GM18502 (cell line): Measurements from ENCODE around the gene TAF1A.

ENCODE experiments used
- ATAC-seq: cut with Tn5 transposase; IDR thresholded peaks from one replicate; pipeline ENCODE4 v1.9.1; 2021; ENCODE audit warnings: mild to moderate bottlenecking; ENCODE audit not compliant: unreplicated experiment, poor library complexity

The TAF1A gene

DNA sequence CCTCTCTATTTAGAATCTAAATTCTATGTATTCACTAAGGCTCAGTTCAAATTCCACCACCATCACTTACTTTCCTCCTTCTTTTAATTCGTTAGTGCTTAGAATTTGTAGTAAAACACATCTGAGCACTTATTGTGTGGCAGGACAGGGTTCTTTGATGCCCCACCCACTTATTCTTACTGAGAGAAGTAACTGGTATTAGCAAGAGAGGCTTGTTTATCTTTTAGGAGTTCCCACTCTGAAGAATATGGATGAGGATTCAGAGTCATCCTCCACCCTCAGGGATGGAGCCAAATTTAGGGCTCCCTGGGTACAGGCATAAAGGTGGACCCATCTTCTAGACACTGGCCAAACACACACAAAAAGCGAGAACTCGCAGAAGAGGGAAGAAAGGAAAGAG is 11.5 kb upstream of the TAF1A start:
- ATAC-seq, result no peak

DNA sequence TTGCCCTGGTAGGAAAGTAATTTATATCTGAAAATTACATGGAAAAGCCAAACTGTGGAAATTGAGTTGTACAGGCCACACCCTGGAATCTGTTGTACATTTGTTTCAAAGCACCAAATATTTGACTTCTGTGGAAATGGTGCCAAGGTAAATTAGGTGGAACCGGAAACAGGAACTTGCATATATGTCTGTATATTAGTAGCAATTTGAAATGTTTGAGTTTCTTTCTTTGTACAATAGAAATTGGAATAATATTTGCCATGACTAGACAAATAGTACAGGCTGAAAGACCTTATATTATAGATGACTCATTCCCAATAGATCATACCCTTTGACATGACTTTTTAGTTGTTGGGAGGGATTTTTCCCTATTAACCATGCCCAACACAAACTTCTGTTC is 10.5 kb upstream of the TAF1A start:
- ATAC-seq, result no peak

DNA sequence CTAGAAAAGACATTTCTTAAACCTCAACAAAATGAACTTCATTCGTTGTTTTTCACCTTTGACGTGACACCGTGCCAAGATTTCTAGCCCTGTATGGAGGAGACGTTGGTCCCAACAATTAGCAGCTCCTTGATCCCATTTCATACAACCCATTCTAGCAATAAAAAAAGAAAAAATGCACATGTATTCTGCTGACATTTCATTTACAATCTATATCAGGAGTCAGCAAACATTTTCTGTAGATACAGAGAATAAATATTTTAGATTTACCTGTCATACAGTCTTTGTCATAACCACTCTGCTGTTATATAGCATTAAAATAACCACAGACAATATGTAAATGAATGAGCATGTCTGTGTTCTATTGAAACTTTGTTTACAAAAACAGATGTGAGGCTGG is 7.0 kb upstream of the TAF1A start:
- ATAC-seq, result no peak

- no peak for ATAC-seq
Measured at GRCh38 chr1:222594789-222595188, 5.1 kb upstream of the TAF1A start.

DNA sequence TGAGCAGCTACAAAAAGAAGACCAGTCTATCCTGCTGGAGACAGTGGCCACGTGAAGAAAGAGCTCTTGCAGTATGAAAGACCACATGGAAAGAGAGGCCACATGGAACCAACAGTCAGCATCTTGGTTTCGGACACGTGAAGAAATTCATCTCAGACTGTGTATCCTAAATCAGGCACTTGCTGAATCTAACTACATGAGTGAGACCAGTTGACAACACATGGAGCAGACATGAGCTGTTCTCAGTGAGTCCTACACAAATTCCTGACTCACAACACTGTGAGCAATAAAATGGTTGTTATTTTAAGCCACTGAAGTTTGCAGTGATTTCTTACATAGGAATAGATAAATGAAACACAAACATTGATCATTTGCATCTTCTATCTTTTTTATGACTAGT is 2.4 kb upstream of the TAF1A start:
- no peak for ATAC-seq

- no peak for ATAC-seq
Measured at GRCh38 chr1:222588135-222588534, 1.6 kb downstream of the TAF1A start.

DNA sequence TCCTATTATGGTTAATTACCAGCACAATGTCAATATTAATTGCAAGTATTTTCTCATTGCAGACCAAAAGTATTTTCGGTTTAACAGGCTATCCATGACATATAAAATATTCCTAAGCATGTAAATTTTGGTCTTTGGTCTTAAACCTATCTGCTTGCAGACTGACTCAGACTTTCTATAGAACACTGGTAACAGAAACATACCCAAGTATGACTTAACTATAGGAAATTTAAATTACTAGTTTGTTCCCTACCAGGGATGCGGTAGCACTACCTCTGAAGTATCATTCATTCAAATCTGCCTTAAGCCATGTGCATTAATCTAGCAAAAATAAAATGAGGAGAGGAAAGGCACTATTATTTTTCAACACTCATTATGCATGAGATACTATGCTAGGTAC is 2.9 kb downstream of the TAF1A start:
- ATAC-seq, result no peak

DNA sequence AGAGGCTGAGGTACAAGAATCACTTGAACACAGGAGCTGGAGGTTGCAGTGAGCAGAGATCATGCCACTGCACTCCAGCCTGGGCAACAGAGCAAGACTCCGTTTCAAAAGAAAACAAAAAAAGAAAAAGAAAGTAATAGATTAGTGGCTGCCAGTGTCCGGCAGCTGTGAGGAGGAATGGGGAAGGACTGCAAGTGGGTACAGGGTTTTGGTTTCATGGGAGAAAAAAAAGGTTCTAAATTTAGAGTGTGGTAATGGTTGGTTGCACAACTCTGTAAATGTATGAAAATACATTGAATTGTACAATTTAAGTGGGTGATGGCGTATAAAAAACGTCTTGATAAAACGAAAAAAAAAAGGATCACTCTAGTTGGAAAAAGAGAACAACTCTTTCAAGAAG is 6.7 kb downstream of the TAF1A start:
- ATAC-seq, result peak; percentile 81

GRCh38 chr1:222582099-222582774 is 7.5 kb downstream of the TAF1A start:
- peak; percentile 67 for ATAC-seq

GRCh38 chr1:222579316-222579715 is 10.4 kb downstream of the TAF1A start:
- no peak for ATAC-seq

GRCh38 chr1:222570837-222571236 is 18.9 kb downstream of the TAF1A start:
- no peak for ATAC-seq

DNA sequence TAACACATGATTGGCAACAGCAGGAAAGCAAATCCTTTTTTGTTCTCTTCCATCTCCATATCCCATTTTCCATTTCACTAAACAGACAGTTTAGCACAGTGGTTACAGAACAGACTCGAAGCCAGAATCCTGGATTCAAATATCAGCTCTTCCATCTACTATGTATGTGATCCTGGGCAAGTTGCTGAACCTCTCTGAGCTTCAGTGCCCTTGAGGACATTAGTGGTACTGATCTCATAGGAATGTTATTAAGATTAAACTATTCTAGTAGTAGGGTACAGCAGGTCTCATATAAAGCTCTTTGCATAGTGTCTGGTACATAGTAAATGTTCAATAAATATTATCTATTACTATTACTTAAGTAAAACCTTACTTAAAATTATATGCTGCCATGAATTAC is 28.1 kb downstream of the TAF1A start:
- ATAC-seq, result no peak

GRCh38 chr1:222557574-222557973 is 32.2 kb downstream of the TAF1A start:
- ATAC-seq, result no peak

DNA sequence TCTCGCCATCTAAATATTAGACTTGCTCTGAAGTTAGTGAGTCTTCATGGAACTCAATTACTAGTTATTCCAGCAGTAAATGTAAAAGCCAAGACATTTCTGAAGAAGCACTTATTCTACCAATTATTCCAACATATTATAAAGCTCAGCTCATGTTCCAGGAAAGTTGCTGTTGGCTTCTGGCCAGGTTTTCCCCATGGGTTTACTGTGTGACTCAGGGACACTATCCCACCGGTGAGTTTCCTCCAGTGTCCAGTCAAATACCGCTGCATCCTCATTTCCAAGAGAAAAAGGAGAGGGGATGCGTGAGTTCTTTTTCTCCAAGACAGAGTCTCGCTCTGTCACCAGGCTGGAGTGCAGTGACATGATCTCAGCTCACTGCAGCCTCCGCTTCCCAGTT is 32.6 kb downstream of the TAF1A start:
- ATAC-seq, result no peak

GRCh38 chr1:222555992-222556615 is 33.6 kb downstream of the TAF1A start:
- no peak for ATAC-seq

- no peak for ATAC-seq
Measured at GRCh38 chr1:222554177-222554576, 35.6 kb downstream of the TAF1A start.

- ATAC-seq, result no peak
Measured at GRCh38 chr1:222552882-222553281, 36.9 kb downstream of the TAF1A start.

GRCh38 chr1:222547944-222548671 is 41.6 kb downstream of the TAF1A start, which contains the start of gene HHIPL2:
HHIPL2 (minus strand) TSS chr1:222548104; CDS start chr1:222548044, 60 bp downstream.
- no peak for ATAC-seq

- no peak for ATAC-seq
Measured at GRCh38 chr1:222547260-222547614, 42.5 kb downstream of the TAF1A start.

DNA sequence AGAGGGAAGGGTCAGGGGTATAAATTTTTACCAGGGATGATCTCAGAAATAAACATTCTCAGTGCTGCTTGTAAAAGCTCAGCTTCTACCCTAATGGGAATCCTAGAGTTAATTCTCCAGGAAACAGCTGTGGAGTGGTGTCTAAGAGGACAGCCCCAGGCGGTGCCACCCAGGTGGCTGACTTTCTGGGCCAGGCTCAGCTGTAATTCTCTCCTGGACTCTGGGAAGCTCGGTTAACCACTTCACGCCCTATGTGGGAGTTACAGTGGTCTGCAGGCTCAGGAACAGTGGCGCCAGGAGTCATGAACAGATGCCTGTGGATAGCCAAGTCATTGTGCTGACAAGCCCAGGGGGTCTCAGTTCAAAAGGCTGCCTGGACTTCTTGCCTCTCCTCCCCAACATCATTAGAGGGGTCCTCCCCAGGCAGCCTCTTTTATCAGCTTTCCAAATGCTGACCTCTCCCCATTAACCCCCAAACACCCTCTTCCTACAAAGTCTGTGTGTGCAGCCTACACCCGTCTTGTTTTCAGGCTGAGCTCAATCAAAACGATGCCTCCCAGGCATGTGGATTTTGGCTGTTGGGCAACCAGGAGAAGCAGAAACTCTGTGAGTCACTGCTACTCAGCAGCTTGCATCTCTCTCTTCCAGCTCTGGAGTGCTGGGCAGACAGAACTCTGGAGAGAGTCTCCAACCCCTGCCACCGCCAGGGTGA is 43.0 kb downstream of the TAF1A start:
- no peak for ATAC-seq

DNA sequence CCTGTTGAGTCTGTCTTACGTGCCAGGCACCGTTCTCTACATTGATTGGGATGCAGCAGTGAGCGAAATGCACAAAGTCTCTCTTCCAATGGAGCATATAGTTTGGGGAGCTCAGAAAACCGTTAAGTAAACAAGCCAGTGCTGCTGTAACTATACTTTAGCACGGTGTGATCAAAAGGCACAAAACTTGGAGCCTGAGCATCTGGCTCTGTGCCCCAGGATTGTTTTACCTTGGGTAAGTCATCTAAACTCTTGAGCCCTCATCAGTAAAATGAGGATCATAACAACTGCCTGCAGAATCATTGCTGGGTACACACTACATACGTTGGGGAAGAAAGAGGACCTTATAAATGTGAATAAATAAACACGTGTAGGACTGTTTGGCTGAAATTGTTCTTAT is 43.6 kb downstream of the TAF1A start:
- no peak for ATAC-seq
